Measurements from ENCODE around the gene DES. TPM values are rescaled to one million over a fixed set of nuclear protein-coding genes. Genes with fewer than 3 reads are reported as not detected.
A peak's percentile ranks its signal among the peaks of the same experiment; 100 is the strongest.
"Not testable (repeated sequence)": the region's sequence is repeated elsewhere in the genome, so short reads cannot be mapped to it uniquely, and the experiment has no call there.

The DES gene
- total RNA-seq, 6 donors from 2014 or later: 39.7 to 299 (median 70.8) TPM

DNA sequence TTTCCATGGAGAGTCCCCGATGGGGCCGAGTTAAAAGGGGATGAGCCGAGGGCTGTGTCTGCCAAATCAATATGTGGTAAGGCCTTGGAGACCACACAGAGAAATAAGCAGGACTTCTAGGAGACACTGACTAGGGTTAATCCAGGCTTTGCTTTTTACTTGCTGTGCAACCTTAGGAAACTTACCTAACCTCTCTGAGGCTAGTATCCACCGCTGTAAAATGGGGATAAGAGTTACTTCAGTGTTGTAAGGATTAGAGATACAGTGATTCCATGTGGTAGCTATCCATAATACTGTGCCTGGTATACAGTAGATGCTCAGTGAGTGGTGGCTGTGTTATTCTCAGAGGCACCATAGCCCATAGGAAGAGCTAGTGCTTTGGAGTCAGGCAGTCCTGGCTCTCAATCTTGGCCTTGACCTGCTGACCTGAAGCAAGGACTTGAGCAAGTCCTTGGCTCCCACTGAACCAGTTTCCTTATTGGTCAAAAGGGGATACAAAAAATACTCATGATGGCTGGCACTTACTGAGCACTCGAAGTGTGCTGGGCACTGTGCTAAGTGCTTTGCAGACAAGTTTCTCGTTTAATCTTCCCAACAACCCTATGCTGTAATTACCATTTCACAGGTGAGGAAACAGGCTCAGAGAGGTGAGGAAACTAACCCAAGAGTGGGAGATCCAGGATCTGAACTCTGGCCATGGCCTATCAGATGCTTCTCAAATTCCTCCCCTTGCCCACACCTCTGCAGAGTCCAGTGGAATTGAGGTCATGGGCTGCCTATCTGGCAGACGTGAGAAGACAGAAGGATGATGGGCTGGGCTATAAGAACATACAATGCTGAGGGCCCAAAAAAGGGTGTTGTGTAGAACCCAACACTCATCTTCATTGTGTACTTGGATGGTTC lies 12.0 kb upstream of the DES start:
- no peak for DNase-seq
- H3K27ac ChIP-seq: no peak overlapping the region

DNA sequence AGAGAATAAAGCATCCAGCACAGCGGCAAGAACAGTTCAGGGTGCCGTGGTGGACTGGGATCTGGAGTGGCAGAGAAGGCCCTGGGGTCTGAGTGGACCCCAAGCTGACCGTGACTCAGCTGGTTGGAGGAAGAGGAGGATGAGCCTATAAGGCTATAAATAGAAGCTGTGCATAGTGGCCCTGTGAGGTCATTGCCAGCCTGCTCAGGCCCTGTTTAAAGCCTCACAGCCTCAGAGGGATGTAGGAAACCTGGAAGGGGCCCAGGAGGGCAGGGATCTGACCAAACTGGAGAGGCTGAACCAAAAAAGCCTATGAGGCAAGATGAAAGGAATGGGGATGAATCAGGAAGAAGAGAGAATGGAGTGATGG lies 11.3 kb upstream of the DES start:
- WGBS, 2 donors: 74 to 82% methylated on average over 3 of the region's 3 CpGs
- DNase-seq (no peak), ATAC-seq (ENCODE audit: low FRiP score in 2 of 2) (peak in 1 of 2 donors; percentile 30)
- H3K4me3 ChIP-seq: no peak overlapping the region
- no peaks in the 10 kb centered on the region for H3K9me3 ChIP-seq
- H3K27ac ChIP-seq: no peak overlapping the region
- no peak for TF ChIP-seq POLR2AphosphoS5 (IDR thresholded peaks at IDR 0.05)
- no peak for TF ChIP-seq EP300 (IDR thresholded peaks at IDR 0.05)
- TF ChIP-seq CTCF (IDR thresholded peaks at IDR 0.05): no peak
- TF ChIP-seq POLR2A (IDR thresholded peaks at IDR 0.05): no peak
- no peaks in the 10 kb centered on the region for H3K27me3 ChIP-seq
- H3K36me3 ChIP-seq: no peaks in the 10 kb centered on the region
- H3K4me1 ChIP-seq: peaks cover 0 to 8% (median 3%) of the 10 kb centered on the region in 4 donors

More for the DNA sequence above, 12.0 kb upstream of the DES start:
- Histone ChIP-seq H3K4me1 (peaks cover 0 to 8% (median 3%) of the 10 kb centered on the region in 4 donors), H3K9me3 (no peaks in the 10 kb centered on the region), H3K27me3 (no peaks in the 10 kb centered on the region), H3K4me3 (no peak overlapping the region), H3K36me3 (no peaks in the 10 kb centered on the region)
- no peak for TF ChIP-seq CTCF (IDR thresholded peaks at IDR 0.05)
- TF ChIP-seq POLR2AphosphoS5 (IDR thresholded peaks at IDR 0.05): no peak
- TF ChIP-seq EP300 (IDR thresholded peaks at IDR 0.05): no peak
- no peak for TF ChIP-seq POLR2A (IDR thresholded peaks at IDR 0.05)
- no peak for ATAC-seq (ENCODE audit: low FRiP score in 2 of 2)
- 84 to 87% methylated on average over 7 of the region's 7 CpGs for WGBS, 2 donors

DNA sequence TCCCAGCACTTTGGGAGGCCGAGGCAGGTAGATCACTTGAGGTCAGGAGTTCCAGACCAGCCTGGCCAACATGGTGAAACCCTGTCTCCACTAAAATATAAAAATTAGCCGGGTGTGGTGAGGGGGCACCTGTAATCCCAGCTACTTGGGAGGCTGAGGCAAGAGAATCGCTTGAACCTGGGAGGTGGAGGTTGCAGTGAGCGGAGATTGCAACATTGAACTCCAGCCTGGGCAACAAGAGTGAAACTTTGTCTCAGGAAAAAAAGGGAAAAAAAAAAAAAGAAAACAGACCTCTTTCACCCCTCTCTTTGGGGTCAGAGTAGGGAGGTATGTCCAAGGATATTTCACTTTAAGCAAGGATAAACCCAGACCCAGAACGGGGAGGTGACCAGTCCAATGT lies 10.8 kb upstream of the DES start:
- not testable (repeated sequence) for H3K9me3 ChIP-seq; H3K27ac ChIP-seq; H3K27me3 ChIP-seq; H3K4me1 ChIP-seq; DNase-seq; H3K4me3 ChIP-seq; H3K36me3 ChIP-seq; ATAC-seq (ENCODE audit: low FRiP score in 2 of 2)
- 67% methylated on average over 5 of the region's 5 CpGs for WGBS, 2 donors

- TF ChIP-seq EP300 (IDR thresholded peaks at IDR 0.05) (no peak), POLR2A (IDR thresholded peaks at IDR 0.05) (no peak), CTCF (IDR thresholded peaks at IDR 0.05) (no peak), POLR2AphosphoS5 (IDR thresholded peaks at IDR 0.05) (no peak)
- no peaks in the 10 kb centered on the region for H3K27me3 ChIP-seq
- no peak for ATAC-seq (ENCODE audit: low FRiP score in 2 of 2)
- no peak for DNase-seq
- WGBS, 2 donors: 75 to 76% methylated on average over 5 of the region's 5 CpGs
- peaks cover 0 to under 1% (median 0%) of the 10 kb centered on the region in 4 donors for H3K4me1 ChIP-seq
- H3K27ac ChIP-seq: no peak overlapping the region
- peaks cover 0 to 7% (median 0%) of the 10 kb centered on the region in 4 donors for H3K9me3 ChIP-seq
- H3K4me3 ChIP-seq: no peak overlapping the region
- H3K36me3 ChIP-seq: no peaks in the 10 kb centered on the region
Observed at GRCh38 chr2:219408204-219408603, 10.0 kb upstream of the DES start.

GRCh38 chr2:219408631-219409030 lies 9.5 kb upstream of the DES start:
- TF ChIP-seq CTCF (IDR thresholded peaks at IDR 0.05) (no peak), EP300 (IDR thresholded peaks at IDR 0.05) (no peak), POLR2A (IDR thresholded peaks at IDR 0.05) (no peak), POLR2AphosphoS5 (IDR thresholded peaks at IDR 0.05) (no peak)
- Histone ChIP-seq H3K36me3 (no peaks in the 10 kb centered on the region), H3K27ac (no peak overlapping the region), H3K9me3 (peaks cover 0 to 7% (median 0%) of the 10 kb centered on the region in 4 donors), H3K4me3 (no peak overlapping the region), H3K27me3 (no peaks in the 10 kb centered on the region), H3K4me1 (no peaks in the 10 kb centered on the region)
- ATAC-seq (ENCODE audit: low FRiP score in 2 of 2): no peak
- no peak for DNase-seq
- WGBS, 2 donors: 44 to 68% methylated on average over 6 to 8 of the region's 8 CpGs
